Endometrium (tissue), 2 donors: Measurements from ENCODE around the gene RIBC2.
"Not testable (repeated sequence)": the region's sequence is repeated elsewhere in the genome, so short reads cannot be mapped to it uniquely, and the experiment has no call there.

Experiments
- FAIRE-seq: peaks from 2 replicates; lab custom pipeline; 2012; peaks lifted over from hg19 to GRCh38; lab: Jason Lieb, UNC
- donor health status: control.
- donor health status: control.

The RIBC2 gene

GRCh38 chr22:45424241-45424731, 10.8 kb downstream of the RIBC2 start:
- no peak for FAIRE-seq

DNA sequence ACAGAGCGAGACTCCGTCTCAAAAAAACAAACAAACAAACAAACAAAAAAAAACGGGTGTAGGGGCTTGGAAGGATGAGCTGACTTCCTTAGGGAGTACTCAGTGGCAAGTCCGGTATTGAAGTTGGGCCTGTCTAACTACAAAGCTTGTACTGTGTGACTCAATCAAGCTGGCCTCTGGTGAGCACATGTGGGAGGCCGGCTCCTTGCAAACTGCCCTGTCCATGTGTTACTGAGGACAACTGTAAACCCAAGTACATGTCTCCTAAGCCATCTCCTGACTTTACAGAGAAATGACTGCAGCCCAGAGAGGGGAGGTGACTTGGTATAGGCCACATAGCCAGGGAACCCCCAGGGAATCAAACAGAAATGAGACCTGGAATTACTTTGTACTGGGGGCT, 11.6 kb downstream of the RIBC2 start:
- no peak for FAIRE-seq

- no peak for FAIRE-seq
Measured at GRCh38 chr22:45425531-45426265, 12.2 kb downstream of the RIBC2 start.

DNA sequence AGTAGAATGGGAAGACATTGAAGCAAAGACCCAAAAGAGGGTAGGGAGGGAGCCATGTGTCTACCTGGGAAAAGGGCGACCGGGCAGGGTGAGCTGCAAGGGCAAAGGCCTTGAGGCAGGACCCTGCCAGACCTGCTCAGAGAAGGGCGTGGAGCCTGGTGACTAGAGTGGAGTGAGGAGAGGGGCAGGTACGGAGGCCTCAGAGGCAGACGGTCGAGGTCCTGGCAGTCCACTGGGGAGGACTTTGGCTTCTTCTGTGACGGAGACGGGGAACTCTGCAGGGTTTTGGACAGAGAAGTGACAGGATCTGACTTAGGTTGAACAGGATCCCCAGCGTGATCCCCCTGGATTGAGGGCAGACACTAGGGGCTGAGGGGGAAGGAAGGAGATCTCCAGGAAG, 12.9 kb downstream of the RIBC2 start:
- FAIRE-seq = no peak

DNA sequence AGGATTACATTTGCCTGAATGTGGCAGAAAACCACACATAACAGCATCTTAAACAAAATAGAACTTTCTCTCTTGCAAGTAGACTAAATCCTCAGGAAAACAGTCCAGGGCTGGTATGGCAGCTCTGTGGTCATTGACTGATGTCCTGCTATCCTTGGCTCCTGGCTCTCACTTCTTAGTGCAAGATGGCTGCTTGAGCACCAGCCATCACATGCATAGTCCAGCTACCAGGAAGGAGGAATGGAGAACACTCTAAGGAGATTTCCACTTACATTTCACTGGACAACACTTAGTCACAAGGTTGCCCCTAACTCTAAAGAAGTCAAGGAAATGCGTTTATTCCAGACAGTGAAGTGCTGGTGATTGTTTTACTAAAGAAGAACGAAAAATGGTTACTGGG, 13.6 kb downstream of the RIBC2 start:
- no peak for FAIRE-seq

DNA sequence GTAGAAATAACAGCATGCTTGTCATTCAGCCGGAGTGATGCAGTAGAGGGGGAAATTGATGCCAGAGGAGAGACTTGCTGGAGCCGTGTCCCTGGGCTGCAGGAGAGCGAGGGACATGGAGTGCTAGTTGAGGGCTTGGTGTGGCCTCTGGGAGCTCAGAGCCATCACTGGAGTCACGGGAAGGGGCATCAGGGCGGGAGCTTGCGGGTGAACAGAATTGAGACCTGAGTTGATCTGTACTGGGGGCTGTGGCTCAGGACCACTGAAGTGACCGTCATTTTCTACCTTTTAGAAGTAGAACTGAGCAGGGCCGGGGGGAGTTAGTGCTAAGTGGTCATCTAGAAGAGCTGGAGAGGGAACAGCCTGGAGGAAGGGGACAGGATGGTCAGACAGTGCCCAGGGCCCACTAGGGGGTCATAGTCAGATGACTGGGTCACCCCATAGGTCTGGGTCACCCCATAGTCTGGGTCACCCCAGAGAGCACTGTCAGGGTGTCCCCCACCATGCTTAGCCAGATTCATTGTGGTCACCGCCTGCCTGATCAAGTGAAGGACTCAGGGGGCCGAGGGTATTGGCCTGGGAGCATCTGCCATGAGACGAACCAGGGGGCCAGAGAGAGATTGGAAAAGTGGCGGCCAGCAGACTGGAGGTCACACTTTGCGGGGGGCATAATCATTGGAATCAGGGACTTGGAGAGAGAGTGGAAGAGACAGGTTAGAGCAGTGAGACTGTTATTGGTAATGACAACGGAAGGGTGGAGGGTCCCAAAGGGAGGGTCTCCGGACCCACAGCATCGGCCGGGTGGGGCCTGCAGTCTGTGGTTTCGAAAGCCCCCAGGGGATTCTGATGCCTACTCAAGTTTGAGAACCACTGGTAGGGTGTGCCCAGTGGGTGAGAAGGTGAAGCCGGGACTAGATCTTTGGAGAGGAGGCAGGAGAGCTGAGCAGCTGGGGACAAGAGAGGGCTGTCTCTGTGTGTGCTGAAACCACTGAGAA, 15.2 kb downstream of the RIBC2 start:
- FAIRE-seq = no peak

DNA sequence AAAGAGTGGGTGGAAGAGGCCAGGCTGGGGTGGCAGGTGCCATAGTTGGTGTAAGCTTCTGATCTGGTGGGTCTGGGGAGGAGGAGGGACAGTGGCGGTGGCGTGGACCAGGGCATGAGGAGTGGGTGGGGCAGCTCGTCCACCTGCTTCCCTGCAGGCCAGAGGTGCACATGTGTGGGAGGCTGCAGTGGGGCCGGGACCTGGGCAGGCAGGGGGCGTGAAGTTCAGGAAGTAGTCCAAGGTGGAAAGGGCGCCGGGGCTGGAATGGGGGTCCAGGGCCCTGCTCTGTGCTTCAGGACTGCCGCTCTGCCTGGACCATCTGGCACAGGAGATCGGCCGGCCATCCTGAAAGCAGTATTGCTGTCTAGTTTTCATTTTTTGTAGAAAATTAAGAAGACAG, 15.9 kb downstream of the RIBC2 start:
- no peak for FAIRE-seq

GRCh38 chr22:45429981-45430775, 16.7 kb downstream of the RIBC2 start:
- no peak for FAIRE-seq

DNA sequence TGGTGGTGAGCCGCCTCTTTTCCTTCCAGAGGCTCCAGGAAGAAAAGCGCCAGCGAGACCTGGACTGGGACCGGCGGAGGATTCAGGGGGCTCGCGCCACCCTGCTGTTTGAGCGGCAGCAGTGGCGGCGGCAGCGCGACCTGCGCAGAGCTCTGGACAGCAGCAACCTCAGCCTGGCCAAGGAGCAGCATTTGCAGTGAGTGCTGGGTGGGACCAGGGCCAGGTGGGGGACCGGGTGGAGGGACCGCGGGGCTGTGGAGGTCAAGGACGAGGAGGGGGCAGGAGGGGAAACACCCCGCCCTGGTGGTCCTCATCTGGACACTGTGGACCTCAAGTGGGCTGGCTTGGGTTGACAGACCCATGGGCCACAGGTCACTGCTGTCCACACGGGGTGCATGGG, 17.4 kb downstream of the RIBC2 start:
- FAIRE-seq = no peak

- no peak for FAIRE-seq
Measured at GRCh38 chr22:45434981-45435380, 21.5 kb downstream of the RIBC2 start.

- peak; percentile 90 for FAIRE-seq
Measured at GRCh38 chr22:45435544-45436139, 22.1 kb downstream of the RIBC2 start.

- not testable (repeated sequence) for FAIRE-seq
Measured at GRCh38 chr22:45436871-45437517, 23.5 kb downstream of the RIBC2 start.

- FAIRE-seq = no peak
Measured at GRCh38 chr22:45438336-45438735, 24.8 kb downstream of the RIBC2 start.

DNA sequence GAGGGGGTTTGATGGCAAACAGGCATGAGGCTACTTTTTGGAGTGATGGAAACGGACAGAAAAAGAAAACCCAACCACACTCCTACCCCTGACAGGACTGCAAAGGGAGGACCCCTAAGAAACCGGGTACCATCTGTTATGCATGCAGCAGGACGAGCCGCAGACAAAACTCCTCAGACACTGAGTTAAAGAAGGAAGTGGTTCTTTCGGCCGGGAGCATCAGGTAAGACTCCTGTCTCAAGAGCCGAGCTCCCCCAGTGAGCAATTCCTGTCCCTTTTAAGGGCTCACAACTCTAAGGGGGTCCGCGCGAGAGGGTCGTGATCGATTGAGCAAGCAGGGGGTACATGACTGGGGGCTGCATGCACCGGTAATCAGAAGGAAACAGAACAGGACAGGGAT, 27.2 kb downstream of the RIBC2 start:
- FAIRE-seq = not testable (repeated sequence)

- FAIRE-seq = peak; percentile 37
Measured at GRCh38 chr22:45441138-45441537, 27.6 kb downstream of the RIBC2 start.

- no peak for FAIRE-seq
Measured at GRCh38 chr22:45442116-45442515, 28.6 kb downstream of the RIBC2 start.

- FAIRE-seq = no peak
Measured at GRCh38 chr22:45444168-45444567, 30.7 kb downstream of the RIBC2 start.

DNA sequence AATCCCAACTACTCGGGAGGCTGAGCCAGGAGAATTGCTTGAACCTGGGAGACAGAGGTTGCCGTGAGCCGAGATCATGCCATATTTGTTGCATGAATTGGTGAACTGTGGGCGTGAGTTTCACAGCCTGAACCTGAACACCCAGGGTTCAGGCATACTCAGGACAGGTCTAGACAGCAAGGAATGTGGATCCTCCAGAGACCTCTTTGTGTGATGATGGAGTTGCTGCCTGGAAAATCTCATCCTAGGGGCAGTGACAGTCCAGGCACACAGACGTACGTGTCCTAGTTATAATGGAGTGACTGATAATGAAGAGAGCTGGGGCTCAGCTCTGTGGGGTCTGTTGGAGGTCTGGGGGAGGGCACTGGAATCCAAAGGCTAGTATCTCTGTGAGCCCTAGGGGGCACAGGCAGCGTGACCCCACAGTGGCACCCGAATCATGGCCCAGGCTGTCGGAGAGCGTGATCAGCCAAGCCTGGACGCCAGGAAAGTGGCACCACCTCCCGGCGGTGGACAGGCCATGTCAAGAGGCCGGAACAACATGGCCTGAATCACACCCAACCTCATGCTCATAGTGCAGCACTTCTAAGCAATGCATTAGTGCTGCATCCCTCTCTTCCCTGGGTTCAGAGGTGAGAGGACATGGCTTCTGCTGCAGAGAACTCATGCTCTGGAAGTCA, 31.7 kb downstream of the RIBC2 start:
- FAIRE-seq = no peak

GRCh38 chr22:45446216-45446615, 32.7 kb downstream of the RIBC2 start:
- FAIRE-seq = no peak

DNA sequence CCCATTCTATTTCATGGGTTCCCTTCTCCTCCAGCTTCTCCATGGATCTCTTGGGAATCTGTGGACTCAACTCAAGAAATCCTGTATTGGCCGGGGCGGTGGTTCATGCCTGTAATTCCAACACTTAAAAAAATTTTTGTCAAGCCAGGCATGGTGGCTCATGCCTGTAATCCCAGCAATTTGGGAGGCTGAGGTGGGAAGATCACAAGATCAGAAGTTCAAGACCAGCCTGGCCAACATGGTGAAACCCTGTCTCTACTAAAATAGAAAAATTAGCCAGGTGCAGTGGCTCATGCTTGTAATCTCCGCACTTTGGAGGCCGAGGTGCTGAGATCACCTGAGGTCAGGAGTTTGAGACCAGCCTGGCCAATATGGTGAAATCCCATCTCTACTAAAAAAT, 34.1 kb downstream of the RIBC2 start:
- not testable (repeated sequence) for FAIRE-seq

DNA sequence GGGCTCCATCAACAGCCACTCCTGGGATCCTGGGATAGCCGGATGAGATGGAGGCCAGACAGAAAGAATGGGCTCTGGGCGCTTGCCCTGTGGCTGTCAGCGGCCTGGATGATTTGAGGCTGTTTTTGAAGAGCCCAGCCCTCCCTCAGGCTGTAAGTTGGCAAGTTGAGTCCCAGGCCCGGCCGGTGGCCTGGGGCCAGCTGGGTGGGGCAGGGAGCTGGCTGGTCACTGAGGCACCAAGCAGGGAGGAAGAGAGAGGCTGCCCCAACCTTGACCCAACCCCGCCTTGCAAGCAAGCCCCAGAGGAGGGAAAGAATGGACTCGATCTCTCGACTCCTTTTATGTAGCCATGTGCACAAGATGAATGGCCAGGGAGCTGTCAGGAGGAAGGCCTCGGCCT, 34.9 kb downstream of the RIBC2 start:
- no peak for FAIRE-seq
